HFFc6 (cell line): ENCODE data around the gene SRRM5. TPM values are rescaled to one million over a fixed set of nuclear protein-coding genes. Genes with fewer than 3 reads are reported as not detected.

ENCODE experiments used
- DNase-seq: peaks from one replicate; pipeline ENCODE4 v3.0.0-alpha.2; 2018
- H3K27ac Mint-ChIP-seq: 2 replicates; pipeline ENCODE4 v1.8.0; 2020; ENCODE audit warnings: mild to moderate bottlenecking, mixed read lengths
- H3K27me3 Mint-ChIP-seq: 2 replicates; pipeline ENCODE4 v1.8.0; 2021; ENCODE audit warnings: mild to moderate bottlenecking, moderate library complexity, mixed read lengths; ENCODE audit not compliant: insufficient read depth
- H3K36me3 Mint-ChIP-seq: 2 replicates; pipeline ENCODE4 v1.8.0; 2021; ENCODE audit warnings: low read depth, mixed read lengths
- H3K4me1 Mint-ChIP-seq: 2 replicates; pipeline ENCODE4 v1.8.0; 2020; ENCODE audit warnings: low read depth, mixed read lengths
- H3K4me3 Mint-ChIP-seq: 2 replicates; pipeline ENCODE4 v1.8.0; 2020; ENCODE audit warnings: mild to moderate bottlenecking, moderate library complexity, mixed read lengths
- H3K9me3 Mint-ChIP-seq: 2 replicates; pipeline ENCODE4 v1.8.0; 2020; ENCODE audit warnings: mild to moderate bottlenecking, mixed read lengths
- CTCF ChIP-seq: fragments of 200-600 bp; sonication (generic); IDR thresholded peaks from 2 replicates; pipeline ENCODE4 v1.5.0; 2021; ENCODE audit warnings: antibody characterized with exemption, mild to moderate bottlenecking
- total RNA-seq, 6 experiments: library from RNA; stranded (reverse); fragmentation: NEBNext Ultra II Directional; extraction: Animal tissue kit (Norgen Biotek cat#: 25700); gene quantifications; 2 replicates in 1 of 6; 3 replicates in 5 of 6; pipeline ENCODE4 v1.2.3, GENCODE V29; 2021

The SRRM5 gene
- total RNA-seq, 6 experiments from 2014 or later, result 0.11 to 0.31 (median 0.21) TPM; not detected in 1

- Mint-ChIP-seq H3K36me3 (peaks cover 23% of the 10 kb centered on the region), H3K4me1 (peaks cover 26% of the 10 kb centered on the region), H3K27ac (peak overlapping the region; percentile 62), H3K9me3 (no peaks in the 10 kb centered on the region), H3K4me3 (peak overlapping the region; percentile 94), H3K27me3 (peaks cover 5% of the 10 kb centered on the region)
- TF ChIP-seq CTCF, result no peak
- DNase-seq, result no peak
These were observed 17.7 kb upstream of the SRRM5 start for GRCh38 chr19:43594081-43594697.

GRCh38 chr19:43594710-43595604 lies 16.9 kb upstream of the SRRM5 start:
- peak overlapping the region; percentile 99 for H3K27ac Mint-ChIP-seq
- peaks cover 22% of the 10 kb centered on the region for H3K36me3 Mint-ChIP-seq
- TF ChIP-seq CTCF, result peak; percentile 90
- peaks cover 26% of the 10 kb centered on the region for H3K4me1 Mint-ChIP-seq
- H3K4me3 Mint-ChIP-seq, result peak overlapping the region; percentile 94
- DNase-seq, result peak; percentile 41
- H3K27me3 Mint-ChIP-seq, result peaks cover 5% of the 10 kb centered on the region
- H3K9me3 Mint-ChIP-seq, result no peaks in the 10 kb centered on the region

GRCh38 chr19:43595605-43595998 lies 16.3 kb upstream of the SRRM5 start:
- H3K27me3 Mint-ChIP-seq, result peaks cover 5% of the 10 kb centered on the region
- peaks cover 26% of the 10 kb centered on the region for H3K4me1 Mint-ChIP-seq
- TF ChIP-seq CTCF, result no peak
- peak; percentile 13 for DNase-seq
- H3K9me3 Mint-ChIP-seq, result no peaks in the 10 kb centered on the region
- peak overlapping the region; percentile 99 for H3K27ac Mint-ChIP-seq
- H3K36me3 Mint-ChIP-seq, result peaks cover 18% of the 10 kb centered on the region
- H3K4me3 Mint-ChIP-seq, result peak overlapping the region; percentile 94

- H3K4me1 Mint-ChIP-seq, result peaks cover 26% of the 10 kb centered on the region
- peaks cover 14% of the 10 kb centered on the region for H3K36me3 Mint-ChIP-seq
- H3K4me3 Mint-ChIP-seq, result peak within 1 kb of the TSS; percentile 94
- peak within 1 kb of the TSS; percentile 99 for H3K27ac Mint-ChIP-seq
- peaks cover 5% of the 10 kb centered on the region for H3K27me3 Mint-ChIP-seq
- H3K9me3 Mint-ChIP-seq, result no peaks in the 10 kb centered on the region
- peak; percentile 99 for DNase-seq
- peak; percentile 54 for TF ChIP-seq CTCF
These were observed 15.7 kb upstream of the SRRM5 start, which contains the start of the genes IRGQ and ZNF576 for GRCh38 chr19:43595999-43596841. IRGQ (minus strand) TSS chr19:43596134; CDS start chr19:43595338, 796 bp downstream. ZNF576 (plus strand) TSS chr19:43596595; CDS start chr19:43597109, 514 bp downstream.

- Mint-ChIP-seq H3K27me3 (peaks cover 5% of the 10 kb centered on the region), H3K36me3 (peaks cover 14% of the 10 kb centered on the region), H3K27ac (peak overlapping the region; percentile 99), H3K4me1 (peaks cover 26% of the 10 kb centered on the region), H3K4me3 (peak overlapping the region; percentile 94), H3K9me3 (no peaks in the 10 kb centered on the region)
- no peak for DNase-seq
- no peak for TF ChIP-seq CTCF
These were observed 14.9 kb upstream of the SRRM5 start for GRCh38 chr19:43596842-43597461.
